Measurements from ENCODE around the gene TRAM2. TPM values are rescaled to one million over a fixed set of nuclear protein-coding genes. Genes with fewer than 3 reads are reported as not detected.

TRAM2 gene
- total and polyA plus RNA-seq, 10 of the 15 experiments (the other 5 are each of a cell fraction or from before 2014, with no cell fraction given), result 2.5 to 15.0 (median 11.0) TPM

- H3K4me2 ChIP-seq (ENCODE audit: control insufficient read depth, insufficient read depth), result no peak overlapping the region
- DNase-seq (ENCODE audit: low read depth, low spot score) (no peak), ATAC-seq (no peak), FAIRE-seq (no peak)
- peaks cover 38% of the 10 kb centered on the region for H3K4me1 ChIP-seq (ENCODE audit: control insufficient read depth, insufficient read depth, low read length)
- in situ Hi-C loops (cut with MboI) (no loop called here), intact Hi-C loops (cut with micrococcal nuclease; ENCODE audit: unreplicated experiment) (no loop called here)
- no peak overlapping the region for H2AFZ ChIP-seq (ENCODE audit: control insufficient read depth, low read depth, low read length)
- 92% methylated on average over 1 of the region's 1 CpG for WGBS (ENCODE audit: insufficient coverage, insufficient replicate concordance, low lambda C conversion rate, missing lambda C conversion rate)
- H3K9me3 ChIP-seq (replicated peaks; ENCODE audit: control insufficient read depth, insufficient read depth, low read length), result no peaks in the 10 kb centered on the region
- SMC1A ChIA-PET (ENCODE audit: uncharacterized antibody, unreplicated experiment), result no interaction called here
- POLR2A ChIA-PET, result no interaction called here
- H3K27ac ChIP-seq (ENCODE audit: control insufficient read depth, insufficient read depth), result no peak overlapping the region
- no peaks in the 10 kb centered on the region; the same call in 1 of the 2 replicates for H4K20me1 ChIP-seq (ENCODE audit: control insufficient read depth, insufficient read depth)
- H3K27me3 ChIP-seq (replicated peaks in 1 of 2; ENCODE audit: control insufficient read depth in 2 of 2, insufficient read depth in 2 of 2, low read length in 1 of 2), result no peaks in the 10 kb centered on the region
- peaks cover 0 to 5% of the 10 kb centered on the region in 2 experiments; a peak in 1 of 4 replicates for H3K36me3 ChIP-seq (ENCODE audit: control insufficient read depth in 2 of 2, insufficient read depth in 2 of 2, low read length in 1 of 2)
- CTCF ChIA-PET, result no interaction called here
- RAD21 ChIA-PET (ENCODE audit: unreplicated experiment), result no interaction called here
- H3K79me2 ChIP-seq (ENCODE audit: control insufficient read depth, insufficient read depth, low read length), result peaks cover under 1% of the 10 kb centered on the region
- no peak overlapping the region for H3K4me3 ChIP-seq
- no TSS peak for BruUV-seq (replicated peaks)
- no peak overlapping the region for H3K9ac ChIP-seq (ENCODE audit: control insufficient read depth, insufficient read depth, low read length)
- no peak for TF ChIP-seq KAT2A (conservative IDR thresholded peaks at IDR 0.05; ENCODE audit: control insufficient read depth, low read depth, low read length)
- TF ChIP-seq CREM (IDR thresholded peaks at IDR 0.05; ENCODE audit: low read depth), result no peak
- no peak for TF ChIP-seq IRF4 (IDR thresholded peaks at IDR 0.05; ENCODE audit: low read depth, low read length)
- TF ChIP-seq ZNF274 (IDR thresholded peaks at IDR 0.05; ENCODE audit: insufficient read depth, insufficient read length), result no peak
- no peak for TF ChIP-seq BHLHE40 (IDR thresholded peaks at IDR 0.05; ENCODE audit: borderline replicate concordance in 1 of 2, low read depth in 2 of 2, low read length in 1 of 2)
- TF ChIP-seq KDM1A (IDR thresholded peaks at IDR 0.05; ENCODE audit: borderline replicate concordance), result no peak
- no peak for TF ChIP-seq SUPT20H (IDR thresholded peaks at IDR 0.05; ENCODE audit: borderline replicate concordance, control insufficient read depth, low read depth, low read length)
- TF ChIP-seq EGR1 (IDR thresholded peaks at IDR 0.05; ENCODE audit: borderline replicate concordance in 1 of 2, low read depth in 2 of 2, low read length in 2 of 2), result no peak
- no peak for TF ChIP-seq ZNF24 (IDR thresholded peaks at IDR 0.05)
- no peak for TF ChIP-seq ATF2 (IDR thresholded peaks at IDR 0.05; ENCODE audit: low read length)
- no peak for TF ChIP-seq E4F1 (IDR thresholded peaks at IDR 0.05; ENCODE audit: borderline replicate concordance, partially characterized antibody)
- TF ChIP-seq NFYA (IDR thresholded peaks at IDR 0.05; ENCODE audit: borderline replicate concordance, low read depth, low read length), result no peak
Measured at GRCh38 chr6:52531834-52532233, 45.0 kb downstream of the TRAM2 start.
